Heart left ventricle (tissue), 16 donors: Measurements from ENCODE around the gene ZNF23. TPM values are rescaled to one million over a fixed set of nuclear protein-coding genes. Genes with fewer than 3 reads are reported as not detected.

Experiments used
- ATAC-seq, 4 donors: fragments of 200-7000 bp; cut with Tn5 transposase; one replicate each; pipeline ENCODE4 v1.9.1; 2020 to 2022; ENCODE audit warnings: moderate library complexity in 4 of 4, mild to moderate bottlenecking in 3 of 4, moderate number of reproducible peaks in 1 of 4
- DNase-seq, 5 donors: peaks; one replicate each; pipeline ENCODE4 v3.0.0-alpha.2; 2020
- H3K27ac ChIP-seq, 12 donors: fragments of 200-600 bp; sonication (generic) in 4 of 12; one replicate each; pipeline versions ENCODE4 v1.5.0 to v1.8.0; 2016 to 2022; ENCODE audit warnings: mild to moderate bottlenecking in 2 of 12
- H3K27me3 ChIP-seq, 9 donors: fragments of 200-600 bp; sonication (generic) in 2 of 9; one replicate each; pipeline versions ENCODE4 v1.5.1 to v1.8.0; 2016 to 2022; ENCODE audit warnings: mild to moderate bottlenecking in 3 of 9
- H3K36me3 ChIP-seq, 9 donors: fragments of 200-600 bp; sonication (generic) in 2 of 9; one replicate each; pipeline versions ENCODE4 v1.5.0 to v1.8.0; 2018 to 2022; ENCODE audit warnings: mild to moderate bottlenecking in 2 of 9
- H3K4me1 ChIP-seq, 12 donors: fragments of 200-600 bp; sonication (generic) in 4 of 12; one replicate each; pipeline versions ENCODE4 v1.5.0 to v1.8.0; 2016 to 2022; ENCODE audit warnings: mild to moderate bottlenecking in 3 of 12
- H3K4me3 ChIP-seq, 12 donors: fragments of 200-600 bp; sonication (generic) in 4 of 12; one replicate each; pipeline versions ENCODE4 v1.5.0 to v1.8.0; 2017 to 2022; ENCODE audit warnings: mild to moderate bottlenecking in 9 of 12, moderate library complexity in 4 of 12
- H3K9me3 ChIP-seq, 12 donors: fragments of 200-600 bp; sonication (generic) in 4 of 12; one replicate each; pipeline versions ENCODE4 v1.5.0 to v1.8.0; 2016 to 2022; ENCODE audit warnings: mild to moderate bottlenecking in 1 of 12
- CTCF ChIP-seq, 12 donors: fragments of 200-600 bp; sonication (generic) in 4 of 12; IDR thresholded peaks; one replicate each; pipeline versions ENCODE4 v1.5.0 to v1.8.0; 2018 to 2022; ENCODE audit warnings: antibody characterized with exemption in 12 of 12, mild to moderate bottlenecking in 5 of 12
- POLR2A ChIP-seq, 2 donors: fragments of 450-650 bp; IDR thresholded peaks; one replicate each; pipeline ENCODE4 v1.6.1; 2017; ENCODE audit warnings: antibody characterized with exemption in 2 of 2, mild to moderate bottlenecking in 2 of 2, moderate library complexity in 2 of 2
- WGBS, 4 donors: extraction: QIAGEN DNeasy Blood & Tissue Kit in 2 of 4; methylation state at CpG; one replicate each; pipeline versions ENCODE4 v1.1.5 to v1.1.7; 2013 to 2018; 5-methylcytosine and 5-hydroxymethylcytosine counted together
- intact Hi-C, 10 donors: fragments of 100-400 bp; cut with DNase I; formaldehyde crosslinking; loops; one replicate each; pipeline versions ENCODE4 v1.11.1 to v1.14.2; 2022
- polyA plus RNA-seq, 2 donors: library from polyadenylated mRNA; stranded (reverse); fragments of 200-250 nt; gene quantifications; one replicate each; pipeline ENCODE4 v1.2.3, GENCODE V29; 2013
- total RNA-seq, 9 donors: library from RNA; depleted of rRNA in 2 of 9; stranded (reverse); fragments of >200 nt in 2 of 9; fragmentation: NEBNext Ultra II Directional in 3 of 9; extraction: Animal tissue kit (Norgen Biotek cat#: 25700) in 3 of 9; gene quantifications; one replicate each; pipeline versions ENCODE4 v1.1.0 to v1.2.4, GENCODE V29; 2016 to 2023
- donor health status: ischemic (EF 13 %, LVEDD 7.1; RV severe dilation, severe dysfunction).
- donor health status: healthy with polysubstance abuse.
- donor health status: DM: no; HTN: yes; CAD: no.
- donor health status: DM: no; HTN: no; CAD: no.
- donor health status: ischemic (EF 25% LVEDD 6.9; RV normal size, moderate dysfunction).
- donor health status: ischemic (EF 25% LVEDD 5.7; RV mildly dilated, moderate dysfunction).
- donor health status: healthy.
- donor health status: DM: yes; HTN: yes; CAD: no.
- donor health status: ischemic (EF 35%, LVEDD 5.7; RV mildly dilated, moderate dysfunction).
- donor health status: nonischemic (EF 11% LVEDD 7.7; RV severe dilation, severe dysfunction).
- donor health status: DM: yes; HTN: yes; CAD: no.
- donor health status: PGD.
- donor health status: ischemic (EF 29% LVEDD 5.4; RV normal size, mild dysfunction).
- donor health status: nonischemic (EF 23%, LVEDD 6.1; RV moderate dilation, normal function).

ZNF23 gene
- total and polyA plus RNA-seq, 11 donors: 2.7 to 7.4 (median 4.7) TPM

- peaks cover 0 to 36% (median 0%) of the 10 kb centered on the region in 9 donors for H3K27me3 ChIP-seq
- H3K9me3 ChIP-seq: peaks cover 0 to 1% (median 0%) of the 10 kb centered on the region in 12 donors
- no peak for DNase-seq
- ATAC-seq: no peak
- TF ChIP-seq CTCF (IDR thresholded peaks at IDR 0.05) (no peak), POLR2A (IDR thresholded peaks at IDR 0.05) (no peak)
- 66 to 73% (median 72%) methylated on average over 6 to 7 of the region's 7 CpGs for WGBS, 4 donors
- H3K4me1 ChIP-seq: no peaks in the 10 kb centered on the region
- no peak overlapping the region for H3K27ac ChIP-seq
- no peak overlapping the region for H3K4me3 ChIP-seq
- intact Hi-C loops: no loop called here
- no peaks in the 10 kb centered on the region for H3K36me3 ChIP-seq
Observed at GRCh38 chr16:71436473-71436872, 25.6 kb downstream of the ZNF23 start.

- no peaks in the 10 kb centered on the region for H3K4me1 ChIP-seq
- H3K4me3 ChIP-seq: no peak overlapping the region
- peaks cover 0 to 8% (median 2%) of the 10 kb centered on the region in 12 donors for H3K9me3 ChIP-seq
- H3K27ac ChIP-seq: no peak overlapping the region
- no peak for TF ChIP-seq POLR2A (IDR thresholded peaks at IDR 0.05)
- intact Hi-C loops: no loop called here
- peaks cover 0 to 44% (median 3%) of the 10 kb centered on the region in 9 donors for H3K27me3 ChIP-seq
- DNase-seq (no peak), ATAC-seq (no peak)
- WGBS, 4 donors: 62 to 76% (median 72%) methylated on average over 3 to 6 of the region's 6 CpGs
- no peaks in the 10 kb centered on the region for H3K36me3 ChIP-seq
Observed at GRCh38 chr16:71432906-71433305, 29.1 kb downstream of the ZNF23 start.

- WGBS, 4 donors: 86 to 94% (median 89%) methylated on average over 7 to 9 of the region's 9 CpGs
- no peaks in the 10 kb centered on the region for H3K4me1 ChIP-seq
- intact Hi-C loops: no loop called here
- ATAC-seq: no peak
- H3K27me3 ChIP-seq: peaks cover 0 to 44% (median 4%) of the 10 kb centered on the region in 9 donors
- DNase-seq: no peak
- H3K36me3 ChIP-seq: no peaks in the 10 kb centered on the region
- H3K9me3 ChIP-seq: peaks cover 0 to 9% (median 2%) of the 10 kb centered on the region in 12 donors
- TF ChIP-seq CTCF (IDR thresholded peaks at IDR 0.05): no peak
- H3K27ac ChIP-seq: no peak overlapping the region
- H3K4me3 ChIP-seq: no peak overlapping the region
Observed at GRCh38 chr16:71431991-71432390, 30.1 kb downstream of the ZNF23 start.

- H3K9me3 ChIP-seq: peaks cover 0 to 9% (median 2%) of the 10 kb centered on the region in 12 donors
- intact Hi-C loops: no loop called here
- H3K4me3 ChIP-seq: no peak overlapping the region
- TF ChIP-seq POLR2A (IDR thresholded peaks at IDR 0.05) (no peak), CTCF (IDR thresholded peaks at IDR 0.05) (no peak)
- H3K4me1 ChIP-seq: peaks cover 0 to 3% (median 0%) of the 10 kb centered on the region in 12 donors
- no peak overlapping the region for H3K27ac ChIP-seq
- DNase-seq (no peak), ATAC-seq (no peak)
- H3K36me3 ChIP-seq: no peaks in the 10 kb centered on the region
- H3K27me3 ChIP-seq: peaks cover 0 to 46% (median 9%) of the 10 kb centered on the region in 9 donors
- WGBS, 4 donors: 81 to 88% (median 85%) methylated on average over 14 of the region's 14 CpGs
Observed at GRCh38 chr16:71431176-71431575, 30.9 kb downstream of the ZNF23 start.

GRCh38 chr16:71430744-71431143 is 31.3 kb downstream of the ZNF23 start:
- no peak for DNase-seq
- no peak overlapping the region for H3K27ac ChIP-seq
- H3K27me3 ChIP-seq: peaks cover 0 to 50% (median 13%) of the 10 kb centered on the region in 9 donors
- H3K4me3 ChIP-seq: no peak overlapping the region
- TF ChIP-seq CTCF (IDR thresholded peaks at IDR 0.05) (no peak), POLR2A (IDR thresholded peaks at IDR 0.05) (no peak)
- intact Hi-C loops: no loop called here
- peaks cover 0 to 7% (median 0%) of the 10 kb centered on the region in 12 donors for H3K4me1 ChIP-seq
- H3K36me3 ChIP-seq: no peaks in the 10 kb centered on the region
- WGBS, 4 donors: 37 to 42% (median 41%) methylated on average over 6 of the region's 6 CpGs
- H3K9me3 ChIP-seq: peaks cover 0 to 9% (median 2%) of the 10 kb centered on the region in 12 donors
- ATAC-seq: no peak
